Stimulated activated CD4-positive, alpha-beta T cell treated with anti-CD3 and anti-CD28 coated beads, Interleukin-1b, Interleukin-23, amount 100 ng/mL, for 1 hour (primary cell): ENCODE measurements around the gene ELMO1.
"Not testable (repeated sequence)": the region's sequence is repeated elsewhere in the genome, so short reads cannot be mapped to it uniquely, and the experiment has no call there.

Source experiments
- DNase-seq, 2 donors: peaks; one replicate each; pipeline ENCODE4 v3.0.0-alpha.2; 2020; ENCODE audit warnings: low read depth in 2 of 2

The ELMO1 gene

GRCh38 chr7:36979810-36980248 is 468.8 kb downstream of the ELMO1 start:
- DNase-seq: no peak

GRCh38 chr7:36978461-36978860 is 470.2 kb downstream of the ELMO1 start:
- no peak for DNase-seq

- DNase-seq: no peak
These were observed 470.8 kb downstream of the ELMO1 start for GRCh38 chr7:36977878-36978277.

- not testable (repeated sequence) for DNase-seq
These were observed 475.1 kb downstream of the ELMO1 start for GRCh38 chr7:36973534-36973933.

- DNase-seq: no peak
These were observed 476.5 kb downstream of the ELMO1 start for GRCh38 chr7:36972140-36972518.

- DNase-seq: no peak
These were observed 477.0 kb downstream of the ELMO1 start for GRCh38 chr7:36971515-36972139.

GRCh38 chr7:36970551-36971514 is 477.8 kb downstream of the ELMO1 start:
- DNase-seq: no peak

GRCh38 chr7:36969376-36969775 is 479.3 kb downstream of the ELMO1 start:
- DNase-seq: no peak

GRCh38 chr7:36967387-36967786 is 481.3 kb downstream of the ELMO1 start:
- no peak for DNase-seq

- DNase-seq: no peak
These were observed 482.0 kb downstream of the ELMO1 start for GRCh38 chr7:36966636-36967035.

- DNase-seq: no peak
These were observed 482.6 kb downstream of the ELMO1 start for GRCh38 chr7:36966039-36966438.

GRCh38 chr7:36965625-36966024 is 483.0 kb downstream of the ELMO1 start:
- DNase-seq: no peak

GRCh38 chr7:36964297-36964696 is 484.4 kb downstream of the ELMO1 start:
- DNase-seq: no peak

- DNase-seq: no peak
These were observed 486.3 kb downstream of the ELMO1 start for GRCh38 chr7:36962367-36962766.

- DNase-seq: no peak
These were observed 487.0 kb downstream of the ELMO1 start for GRCh38 chr7:36961693-36962092.

GRCh38 chr7:36961097-36961496 is 487.6 kb downstream of the ELMO1 start:
- DNase-seq: no peak

- no peak for DNase-seq
These were observed 488.6 kb downstream of the ELMO1 start for GRCh38 chr7:36960105-36960504.

- DNase-seq: no peak
These were observed 490.4 kb downstream of the ELMO1 start for GRCh38 chr7:36958111-36958733.

GRCh38 chr7:36957620-36958019 is 491.0 kb downstream of the ELMO1 start:
- DNase-seq: no peak

- DNase-seq: no peak
These were observed 491.9 kb downstream of the ELMO1 start for GRCh38 chr7:36956814-36957213.

- no peak for DNase-seq
These were observed 493.1 kb downstream of the ELMO1 start for GRCh38 chr7:36955456-36956129.

GRCh38 chr7:36951257-36951697 is 497.4 kb downstream of the ELMO1 start:
- DNase-seq: no peak
